Activated CD4-positive, alpha-beta T cell treated with anti-CD3 and anti-CD28 coated beads, Interleukin-2, amount 10 ng/mL, durations not matched to agents 7 days and 5 days (primary cell): ENCODE measurements around the gene PRDM2. TPM values are rescaled to one million over a fixed set of nuclear protein-coding genes. Genes with fewer than 3 reads are reported as not detected.

Experiments used
- CTCF ChIA-PET: fragments of 350-600 bp; sonication (Branson Sonifier 250); formaldehyde crosslinking; loops from one replicate; lab custom pipeline; 2021; ENCODE audit warnings: antibody characterized with exemption; lab: Charles Lee
- POLR2A ChIA-PET: fragments of 350-600 bp; sonication (Branson Sonifier 250); formaldehyde crosslinking; loops from one replicate; lab custom pipeline; 2021; ENCODE audit warnings: antibody characterized with exemption; lab: Charles Lee
- DNase-seq: peaks from one replicate; pipeline ENCODE4 v3.0.0-alpha.2; 2020
- H3K27ac Mint-ChIP-seq: one replicate; pipeline ENCODE4 v1.8.0; 2021; ENCODE audit warnings: mild to moderate bottlenecking, moderate library complexity, mixed read lengths
- H3K27me3 Mint-ChIP-seq: one replicate; pipeline ENCODE4 v1.8.0; 2021; ENCODE audit warnings: mixed read lengths
- H3K36me3 Mint-ChIP-seq: one replicate; pipeline ENCODE4 v1.8.0; 2021; ENCODE audit warnings: low read depth, mixed read lengths
- H3K4me1 Mint-ChIP-seq: one replicate; pipeline ENCODE4 v1.8.0; 2021; ENCODE audit warnings: mixed read lengths
- H3K4me3 Mint-ChIP-seq: one replicate; pipeline ENCODE4 v1.8.0; 2021; ENCODE audit warnings: mild to moderate bottlenecking, moderate library complexity, mixed read lengths
- H3K9me3 Mint-ChIP-seq: one replicate; pipeline ENCODE4 v1.8.0; 2021; ENCODE audit warnings: mixed read lengths
- total RNA-seq, 2 experiments: library from RNA; stranded (reverse); gene quantifications; one replicate each; pipeline ENCODE4 v1.2.3, GENCODE V29; 2021

Gene PRDM2
- total RNA-seq, 2 experiments from 2014 or later = 57.7 to 63.1 TPM

- Mint-ChIP-seq H3K36me3 (peaks cover 13% of the 10 kb centered on the region), H3K27ac (no peak overlapping the region), H3K27me3 (no peaks in the 10 kb centered on the region), H3K4me1 (peaks cover 50% of the 10 kb centered on the region), H3K4me3 (no peak overlapping the region), H3K9me3 (no peaks in the 10 kb centered on the region)
- no peak for DNase-seq
- ChIA-PET POLR2A (no interaction called here), CTCF (no interaction called here)
Measured at GRCh38 chr1:13763222-13763621, 63.2 kb downstream of the PRDM2 start.

DNA sequence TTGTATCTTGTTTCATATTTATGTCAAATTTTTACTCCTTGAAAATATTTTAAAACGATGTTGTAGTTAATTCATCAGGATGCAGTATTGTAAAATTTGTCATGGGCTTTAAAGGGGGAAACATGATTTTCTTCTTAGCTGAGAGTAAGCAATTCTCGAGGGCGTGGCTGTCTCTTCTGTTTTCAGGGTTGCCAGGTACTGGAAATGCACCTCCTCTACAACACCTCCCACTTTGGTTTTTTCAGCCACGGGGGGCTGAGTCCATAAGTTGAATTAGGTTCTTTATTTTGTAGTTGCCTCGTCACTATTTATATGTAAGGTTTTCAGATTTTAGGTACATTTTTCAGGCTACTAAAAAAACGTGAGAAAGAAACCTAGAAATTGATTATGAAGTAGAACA lies 64.0 kb downstream of the PRDM2 start:
- Mint-ChIP-seq H3K27ac (no peak overlapping the region), H3K4me3 (no peak overlapping the region), H3K4me1 (peaks cover 50% of the 10 kb centered on the region), H3K9me3 (no peaks in the 10 kb centered on the region), H3K36me3 (peaks cover 15% of the 10 kb centered on the region), H3K27me3 (no peaks in the 10 kb centered on the region)
- ChIA-PET POLR2A (no interaction called here), CTCF (no interaction called here)
- no peak for DNase-seq

DNA sequence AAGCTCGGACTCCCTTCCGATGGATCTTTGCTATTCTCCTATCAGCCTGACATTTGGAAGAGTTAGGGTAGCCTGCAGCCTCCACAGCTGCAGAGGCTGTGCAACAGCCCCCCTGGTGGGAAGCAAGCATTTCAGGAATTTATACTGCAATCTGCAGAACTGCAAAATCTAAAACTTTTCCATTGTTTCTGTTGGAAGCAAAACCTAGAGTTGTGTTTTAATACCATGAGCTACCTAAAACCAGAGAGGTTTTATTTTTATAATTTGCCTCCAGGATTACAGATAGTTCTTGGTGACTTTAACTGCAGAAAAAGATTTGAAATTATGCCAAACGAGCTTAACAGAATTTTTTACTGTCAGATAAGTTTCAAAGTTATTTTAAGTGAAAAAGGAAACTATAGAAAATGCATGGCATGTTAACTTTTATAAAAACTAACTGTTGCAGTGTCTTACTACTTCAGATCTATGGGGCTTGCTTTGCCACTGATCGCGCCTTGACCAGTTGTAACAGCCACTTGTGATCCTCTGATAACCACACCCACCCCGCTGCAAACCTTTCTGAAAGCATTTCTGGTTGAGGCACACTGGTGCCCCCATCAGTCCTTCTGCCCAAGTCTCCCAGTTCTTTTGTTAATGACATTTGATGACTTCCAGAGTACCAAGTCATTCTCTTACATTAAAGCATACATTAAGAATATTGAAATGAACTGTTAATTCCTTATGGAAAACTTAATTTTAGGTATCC lies 64.8 kb downstream of the PRDM2 start:
- Mint-ChIP-seq H3K9me3 (no peaks in the 10 kb centered on the region), H3K4me1 (peaks cover 45% of the 10 kb centered on the region), H3K27me3 (no peaks in the 10 kb centered on the region), H3K27ac (peak overlapping the region; percentile 27), H3K4me3 (no peak overlapping the region), H3K36me3 (peaks cover 23% of the 10 kb centered on the region)
- POLR2A ChIA-PET = no interaction called here
- no peak for DNase-seq
- CTCF ChIA-PET = interaction anchor here (1.0 kb wide), 1 partner anchor 29 kb away, joined by 3 read pairs; no protein-coding TSS in a partner anchor

DNA sequence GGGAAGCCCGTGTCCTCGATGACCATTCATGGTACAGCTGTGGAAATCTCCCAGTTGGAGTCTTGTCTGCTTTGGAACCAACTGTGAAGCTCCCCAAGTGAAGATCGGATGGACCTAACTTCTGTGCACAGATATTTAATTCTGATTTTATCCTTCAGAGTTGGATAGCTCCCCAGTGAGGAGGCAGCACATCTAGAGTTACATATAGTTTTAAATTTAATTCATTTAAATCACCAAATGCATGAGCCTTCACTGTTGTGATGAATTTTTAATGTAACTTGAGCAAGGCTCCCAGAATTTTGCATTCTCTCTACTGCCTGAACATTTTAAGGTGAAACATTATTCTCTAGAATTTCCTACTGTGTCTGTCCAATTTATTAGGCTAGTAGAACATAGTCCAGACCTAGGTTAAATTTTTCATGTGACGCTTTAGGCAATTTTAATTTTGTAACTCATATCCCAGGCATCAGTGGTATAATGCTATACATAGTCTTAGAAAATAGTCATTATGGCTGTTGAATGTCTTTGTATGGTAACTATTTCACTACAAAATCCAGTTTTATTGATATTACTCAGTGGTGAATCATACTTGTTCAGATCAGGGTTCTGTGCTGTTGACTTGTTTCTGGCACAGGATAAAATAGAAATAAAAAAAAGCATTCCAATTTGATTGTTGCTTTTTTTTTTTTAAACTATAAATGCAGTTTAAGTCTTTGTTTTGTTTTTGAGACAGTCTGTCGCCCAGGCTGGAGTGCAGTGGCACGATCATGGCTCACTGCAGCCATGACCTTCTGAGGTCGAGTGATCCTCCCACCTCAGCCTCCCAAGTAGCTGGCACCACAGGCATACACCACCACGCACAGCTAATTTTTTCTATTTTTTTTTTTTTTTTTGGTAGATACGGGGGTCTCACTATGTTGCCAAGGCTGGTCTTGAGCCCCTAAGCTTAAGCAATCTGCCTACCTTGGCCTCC lies 66.9 kb downstream of the PRDM2 start:
- H3K4me1 Mint-ChIP-seq = peaks cover 34% of the 10 kb centered on the region
- no peak overlapping the region for H3K4me3 Mint-ChIP-seq
- H3K36me3 Mint-ChIP-seq = peaks cover 23% of the 10 kb centered on the region
- H3K9me3 Mint-ChIP-seq = no peaks in the 10 kb centered on the region
- H3K27ac Mint-ChIP-seq = no peak overlapping the region
- ChIA-PET POLR2A (no interaction called here), CTCF (no interaction called here)
- H3K27me3 Mint-ChIP-seq = no peaks in the 10 kb centered on the region
- DNase-seq = no peak

- CTCF ChIA-PET = interaction anchor here (0.5 kb wide), 1 partner anchor 42 kb away, joined by 3 read pairs; no protein-coding TSS in a partner anchor
- H3K4me3 Mint-ChIP-seq = no peak overlapping the region
- no peaks in the 10 kb centered on the region for H3K27me3 Mint-ChIP-seq
- H3K4me1 Mint-ChIP-seq = peaks cover 15% of the 10 kb centered on the region
- no peaks in the 10 kb centered on the region for H3K9me3 Mint-ChIP-seq
- POLR2A ChIA-PET = no interaction called here
- H3K27ac Mint-ChIP-seq = no peak overlapping the region
- no peak for DNase-seq
- peaks cover 25% of the 10 kb centered on the region for H3K36me3 Mint-ChIP-seq
Measured at GRCh38 chr1:13769212-13769611, 69.2 kb downstream of the PRDM2 start.

- Mint-ChIP-seq H3K27ac (no peak overlapping the region), H3K36me3 (peaks cover 25% of the 10 kb centered on the region), H3K4me3 (no peak overlapping the region), H3K9me3 (no peaks in the 10 kb centered on the region), H3K4me1 (peaks cover 15% of the 10 kb centered on the region), H3K27me3 (no peaks in the 10 kb centered on the region)
- no peak for DNase-seq
- ChIA-PET CTCF (no interaction called here), POLR2A (no interaction called here)
Measured at GRCh38 chr1:13769830-13770229, 69.8 kb downstream of the PRDM2 start.

- peaks cover 11% of the 10 kb centered on the region for H3K4me1 Mint-ChIP-seq
- no peaks in the 10 kb centered on the region for H3K27me3 Mint-ChIP-seq
- no peaks in the 10 kb centered on the region for H3K9me3 Mint-ChIP-seq
- POLR2A ChIA-PET = no interaction called here
- no peak overlapping the region for H3K27ac Mint-ChIP-seq
- CTCF ChIA-PET = no interaction called here
- no peak for DNase-seq
- peaks cover 25% of the 10 kb centered on the region for H3K36me3 Mint-ChIP-seq
- no peak overlapping the region for H3K4me3 Mint-ChIP-seq
Measured at GRCh38 chr1:13770743-13771142, 70.8 kb downstream of the PRDM2 start.

GRCh38 chr1:13771745-13772144 lies 71.8 kb downstream of the PRDM2 start:
- Mint-ChIP-seq H3K27ac (no peak overlapping the region), H3K9me3 (no peaks in the 10 kb centered on the region), H3K4me1 (peaks cover 5% of the 10 kb centered on the region), H3K4me3 (no peak overlapping the region), H3K36me3 (peaks cover 18% of the 10 kb centered on the region), H3K27me3 (no peaks in the 10 kb centered on the region)
- CTCF ChIA-PET = no interaction called here
- POLR2A ChIA-PET = no interaction called here
- no peak for DNase-seq

GRCh38 chr1:13772271-13772670 lies 72.3 kb downstream of the PRDM2 start:
- no peak overlapping the region for H3K27ac Mint-ChIP-seq
- POLR2A ChIA-PET = no interaction called here

GRCh38 chr1:13774121-13774520 lies 74.1 kb downstream of the PRDM2 start:
- ChIA-PET CTCF (interaction anchor here (1.5 kb wide), 1 partner anchor 18 kb away, joined by 3 read pairs; no protein-coding TSS in a partner anchor), POLR2A (no interaction called here)
- H3K27me3 Mint-ChIP-seq = no peaks in the 10 kb centered on the region
- H3K4me3 Mint-ChIP-seq = no peak overlapping the region
- H3K4me1 Mint-ChIP-seq = peaks cover 8% of the 10 kb centered on the region
- H3K27ac Mint-ChIP-seq = no peak overlapping the region
- no peak for DNase-seq
- peaks cover 32% of the 10 kb centered on the region for H3K36me3 Mint-ChIP-seq
- H3K9me3 Mint-ChIP-seq = no peaks in the 10 kb centered on the region

More at GRCh38 chr1:13772271-13772670, 72.3 kb downstream of the PRDM2 start:
- Mint-ChIP-seq H3K36me3 (peaks cover 18% of the 10 kb centered on the region), H3K4me1 (peaks cover 3% of the 10 kb centered on the region), H3K4me3 (no peak overlapping the region), H3K27me3 (no peaks in the 10 kb centered on the region), H3K9me3 (no peaks in the 10 kb centered on the region)
- CTCF ChIA-PET = no interaction called here
- DNase-seq = no peak

GRCh38 chr1:13775459-13775858 lies 75.5 kb downstream of the PRDM2 start:
- DNase-seq = no peak
- ChIA-PET CTCF (interaction anchor here (1.0 kb wide), 1 partner anchor 71 kb away, joined by 3 read pairs; no protein-coding TSS in a partner anchor), POLR2A (no interaction called here)
- Mint-ChIP-seq H3K27me3 (no peaks in the 10 kb centered on the region), H3K4me3 (no peak overlapping the region), H3K27ac (no peak overlapping the region), H3K36me3 (peaks cover 33% of the 10 kb centered on the region), H3K9me3 (no peaks in the 10 kb centered on the region), H3K4me1 (peaks cover 17% of the 10 kb centered on the region)

GRCh38 chr1:13775916-13776315 lies 75.9 kb downstream of the PRDM2 start:
- no peak overlapping the region for H3K27ac Mint-ChIP-seq
- no peaks in the 10 kb centered on the region for H3K27me3 Mint-ChIP-seq
- CTCF ChIA-PET = no interaction called here
- H3K4me3 Mint-ChIP-seq = no peak overlapping the region
- H3K9me3 Mint-ChIP-seq = no peaks in the 10 kb centered on the region
- peaks cover 36% of the 10 kb centered on the region for H3K36me3 Mint-ChIP-seq
- POLR2A ChIA-PET = no interaction called here
- peaks cover 22% of the 10 kb centered on the region for H3K4me1 Mint-ChIP-seq
- DNase-seq = no peak

DNA sequence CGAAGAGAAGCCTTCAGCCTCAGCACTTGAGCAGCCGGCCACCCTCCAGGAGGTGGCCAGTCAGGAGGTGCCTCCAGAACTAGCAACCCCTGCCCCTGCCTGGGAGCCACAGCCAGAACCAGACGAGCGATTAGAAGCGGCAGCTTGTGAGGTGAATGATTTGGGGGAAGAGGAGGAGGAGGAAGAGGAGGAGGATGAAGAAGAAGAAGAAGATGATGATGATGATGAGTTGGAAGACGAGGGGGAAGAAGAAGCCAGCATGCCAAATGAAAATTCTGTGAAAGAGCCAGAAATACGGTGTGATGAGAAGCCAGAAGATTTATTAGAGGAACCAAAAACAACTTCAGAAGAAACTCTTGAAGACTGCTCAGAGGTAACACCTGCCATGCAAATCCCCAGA lies 78.4 kb downstream of the PRDM2 start:
- DNase-seq = no peak
- peaks cover 55% of the 10 kb centered on the region for H3K36me3 Mint-ChIP-seq
- no peak overlapping the region for H3K4me3 Mint-ChIP-seq
- POLR2A ChIA-PET = no interaction called here
- CTCF ChIA-PET = no interaction called here
- H3K27ac Mint-ChIP-seq = no peak overlapping the region
- no peaks in the 10 kb centered on the region for H3K27me3 Mint-ChIP-seq
- no peaks in the 10 kb centered on the region for H3K9me3 Mint-ChIP-seq
- peaks cover 30% of the 10 kb centered on the region for H3K4me1 Mint-ChIP-seq
